Stimulated activated memory B cell treated with anti-CD40 and anti-IgM and Interleukin-4, amounts not matched to agents 10 μg/mL and 1 μg/mL and 100 μg/mL, for 72 hours (primary cell): ENCODE results near the gene SLC2A8.

ENCODE experiments used
- ATAC-seq: fragments of 150-1000 bp; cut with Tn5 transposase; 2 replicates; pipeline ENCODE4 v1.10.0; 2021
- H3K27ac Mint-ChIP-seq: one replicate; pipeline ENCODE4 v1.8.0; 2022; ENCODE audit warnings: mild to moderate bottlenecking, mixed read lengths
- H3K27me3 Mint-ChIP-seq: one replicate; pipeline ENCODE4 v1.8.0; 2022; ENCODE audit warnings: mixed read lengths
- H3K36me3 Mint-ChIP-seq: one replicate; pipeline ENCODE4 v1.8.0; 2022; ENCODE audit warnings: mixed read lengths
- H3K4me1 Mint-ChIP-seq: one replicate; pipeline ENCODE4 v1.8.0; 2022; ENCODE audit warnings: mixed read lengths
- H3K4me3 Mint-ChIP-seq: one replicate; pipeline ENCODE4 v1.8.0; 2022; ENCODE audit warnings: mild to moderate bottlenecking, moderate library complexity, mixed read lengths
- H3K9me3 Mint-ChIP-seq: one replicate; pipeline ENCODE4 v1.8.0; 2022; ENCODE audit warnings: mixed read lengths

Gene SLC2A8

GRCh38 chr9:127390248-127390545 is 6.8 kb upstream of the SLC2A8 start:
- no peak overlapping the region for H3K27ac Mint-ChIP-seq

GRCh38 chr9:127390563-127390962 is 6.4 kb upstream of the SLC2A8 start:
- peaks cover 15% of the 10 kb centered on the region for H3K4me1 Mint-ChIP-seq
- no peaks in the 10 kb centered on the region for H3K36me3 Mint-ChIP-seq
- no peak overlapping the region for H3K4me3 Mint-ChIP-seq
- no peak for ATAC-seq
- H3K9me3 Mint-ChIP-seq, result no peaks in the 10 kb centered on the region
- H3K27me3 Mint-ChIP-seq, result peaks cover 6% of the 10 kb centered on the region
- no peak overlapping the region for H3K27ac Mint-ChIP-seq

More at GRCh38 chr9:127390248-127390545, 6.8 kb upstream of the SLC2A8 start:
- no peak for ATAC-seq
- Mint-ChIP-seq H3K4me3 (no peak overlapping the region), H3K9me3 (no peaks in the 10 kb centered on the region), H3K36me3 (no peaks in the 10 kb centered on the region), H3K27me3 (peaks cover 9% of the 10 kb centered on the region), H3K4me1 (peaks cover 15% of the 10 kb centered on the region)

GRCh38 chr9:127392166-127392565 is 4.8 kb upstream of the SLC2A8 start:
- no peaks in the 10 kb centered on the region for H3K9me3 Mint-ChIP-seq
- no peaks in the 10 kb centered on the region for H3K36me3 Mint-ChIP-seq
- no peaks in the 10 kb centered on the region for H3K27me3 Mint-ChIP-seq
- no peak overlapping the region for H3K27ac Mint-ChIP-seq
- H3K4me1 Mint-ChIP-seq, result peaks cover 15% of the 10 kb centered on the region
- no peak for ATAC-seq
- H3K4me3 Mint-ChIP-seq, result no peak overlapping the region

- Mint-ChIP-seq H3K36me3 (no peaks in the 10 kb centered on the region), H3K4me1 (peaks cover 15% of the 10 kb centered on the region), H3K27ac (no peak overlapping the region), H3K27me3 (no peaks in the 10 kb centered on the region), H3K9me3 (no peaks in the 10 kb centered on the region), H3K4me3 (no peak overlapping the region)
- ATAC-seq, result no peak
These were observed 4.0 kb upstream of the SLC2A8 start for GRCh38 chr9:127392976-127393375.

- H3K9me3 Mint-ChIP-seq, result no peaks in the 10 kb centered on the region
- no peaks in the 10 kb centered on the region for H3K36me3 Mint-ChIP-seq
- peaks cover 15% of the 10 kb centered on the region for H3K4me1 Mint-ChIP-seq
- no peaks in the 10 kb centered on the region for H3K27me3 Mint-ChIP-seq
- no peak overlapping the region for H3K27ac Mint-ChIP-seq
- H3K4me3 Mint-ChIP-seq, result no peak overlapping the region
- ATAC-seq, result no peak
These were observed 3.3 kb upstream of the SLC2A8 start for GRCh38 chr9:127393645-127394044.

GRCh38 chr9:127395497-127396252 is 1.3 kb upstream of the SLC2A8 start:
- H3K27ac Mint-ChIP-seq, result no peak overlapping the region
- ATAC-seq, result no peak
- peaks cover 4% of the 10 kb centered on the region for H3K36me3 Mint-ChIP-seq
- H3K9me3 Mint-ChIP-seq, result no peaks in the 10 kb centered on the region
- H3K4me3 Mint-ChIP-seq, result peak overlapping the region; percentile 85
- H3K4me1 Mint-ChIP-seq, result peaks cover 10% of the 10 kb centered on the region
- H3K27me3 Mint-ChIP-seq, result no peaks in the 10 kb centered on the region

- Mint-ChIP-seq H3K27me3 (no peaks in the 10 kb centered on the region), H3K9me3 (no peaks in the 10 kb centered on the region), H3K36me3 (peaks cover 4% of the 10 kb centered on the region), H3K4me3 (peak overlapping the region; percentile 85), H3K4me1 (peaks cover 10% of the 10 kb centered on the region), H3K27ac (no peak overlapping the region)
- no peak for ATAC-seq
These were observed 639 bp upstream of the SLC2A8 start for GRCh38 chr9:127396253-127396807.

GRCh38 chr9:127397646-127398274 is 791 bp downstream of the SLC2A8 start:
- H3K9me3 Mint-ChIP-seq, result no peaks in the 10 kb centered on the region
- H3K27ac Mint-ChIP-seq, result peak overlapping the region; percentile 61
- no peaks in the 10 kb centered on the region for H3K27me3 Mint-ChIP-seq
- ATAC-seq, result peak; percentile 1
- peak overlapping the region; percentile 85 for H3K4me3 Mint-ChIP-seq
- H3K4me1 Mint-ChIP-seq, result peaks cover 10% of the 10 kb centered on the region
- peaks cover 4% of the 10 kb centered on the region for H3K36me3 Mint-ChIP-seq

- H3K27ac Mint-ChIP-seq, result peak overlapping the region; percentile 61
- peaks cover 10% of the 10 kb centered on the region for H3K4me1 Mint-ChIP-seq
- H3K9me3 Mint-ChIP-seq, result no peaks in the 10 kb centered on the region
- peaks cover 4% of the 10 kb centered on the region for H3K36me3 Mint-ChIP-seq
- no peak for ATAC-seq
- H3K27me3 Mint-ChIP-seq, result no peaks in the 10 kb centered on the region
- peak overlapping the region; percentile 85 for H3K4me3 Mint-ChIP-seq
These were observed 1.3 kb downstream of the SLC2A8 start for GRCh38 chr9:127398275-127398647.

- peaks cover 10% of the 10 kb centered on the region for H3K4me1 Mint-ChIP-seq
- peaks cover 4% of the 10 kb centered on the region for H3K36me3 Mint-ChIP-seq
- H3K27me3 Mint-ChIP-seq, result no peaks in the 10 kb centered on the region
- H3K27ac Mint-ChIP-seq, result peak overlapping the region; percentile 61
- H3K4me3 Mint-ChIP-seq, result peak overlapping the region; percentile 85
- no peaks in the 10 kb centered on the region for H3K9me3 Mint-ChIP-seq
- no peak for ATAC-seq
These were observed 1.9 kb downstream of the SLC2A8 start for GRCh38 chr9:127398715-127399400.

GRCh38 chr9:127399736-127400269 is 2.8 kb downstream of the SLC2A8 start:
- H3K4me3 Mint-ChIP-seq, result no peak overlapping the region
- H3K27me3 Mint-ChIP-seq, result no peaks in the 10 kb centered on the region
- no peak overlapping the region for H3K27ac Mint-ChIP-seq
- H3K4me1 Mint-ChIP-seq, result peaks cover 10% of the 10 kb centered on the region
- H3K9me3 Mint-ChIP-seq, result no peaks in the 10 kb centered on the region
- ATAC-seq, result no peak
- peaks cover 4% of the 10 kb centered on the region for H3K36me3 Mint-ChIP-seq

- H3K9me3 Mint-ChIP-seq, result no peaks in the 10 kb centered on the region
- peaks cover 10% of the 10 kb centered on the region for H3K4me1 Mint-ChIP-seq
- ATAC-seq, result no peak
- no peaks in the 10 kb centered on the region for H3K27me3 Mint-ChIP-seq
- peaks cover 10% of the 10 kb centered on the region for H3K36me3 Mint-ChIP-seq
- H3K27ac Mint-ChIP-seq, result no peak overlapping the region
- no peak overlapping the region for H3K4me3 Mint-ChIP-seq
These were observed 5.6 kb downstream of the SLC2A8 start for GRCh38 chr9:127402401-127403090.

GRCh38 chr9:127403507-127404192 is 6.7 kb downstream of the SLC2A8 start:
- H3K4me3 Mint-ChIP-seq, result no peak overlapping the region
- no peak for ATAC-seq
- H3K27ac Mint-ChIP-seq, result no peak overlapping the region
- H3K36me3 Mint-ChIP-seq, result peaks cover 10% of the 10 kb centered on the region
- no peaks in the 10 kb centered on the region for H3K9me3 Mint-ChIP-seq
- peaks cover 1% of the 10 kb centered on the region for H3K4me1 Mint-ChIP-seq
- no peaks in the 10 kb centered on the region for H3K27me3 Mint-ChIP-seq

- H3K9me3 Mint-ChIP-seq, result no peaks in the 10 kb centered on the region
- no peak for ATAC-seq
These were observed 7.7 kb downstream of the SLC2A8 start for GRCh38 chr9:127404631-127405030.

More at GRCh38 chr9:127404631-127405030, 7.7 kb downstream of the SLC2A8 start:
- Mint-ChIP-seq H3K27me3 (no peaks in the 10 kb centered on the region), H3K27ac (no peak overlapping the region), H3K4me3 (no peak overlapping the region), H3K4me1 (no peaks in the 10 kb centered on the region), H3K36me3 (peaks cover 10% of the 10 kb centered on the region)
